Caco-2 (cell line): ENCODE measurements around the gene DBF4B. TPM values are rescaled to one million over a fixed set of nuclear protein-coding genes. Genes with fewer than 3 reads are reported as not detected.

Source experiments
- BruUV-seq: library from RNA; stranded (reverse); fragments of 400-500 nt; replicated peaks from 2 replicates; lab custom pipeline; 2021; lab: Mats Ljungman, UMichigan
- CTCF ChIA-PET: fragments of 300-600 bp; sonication (Branson Sonifier 250); formaldehyde crosslinking; loops from one replicate; lab custom pipeline; 2022; ENCODE audit warnings: antibody characterized with exemption; lab: Charles Lee
- POLR2A ChIA-PET: fragments of 300-600 bp; sonication (Branson Sonifier 250); formaldehyde crosslinking; loops from one replicate; lab custom pipeline; 2022; ENCODE audit warnings: antibody characterized with exemption; lab: Charles Lee
- DNase-seq, 2 experiments: peaks; one replicate each; pipeline versions ENCODE4 v3.0.0 to v3.0.0-alpha.2; 2020 to 2022
- H3K27me3 ChIP-seq: replicated peaks from 2 replicates; pipeline ENCODE4 v1.6.0; 2011; ENCODE audit warnings: low read length; ENCODE audit not compliant: control insufficient read depth, insufficient read depth
- H3K36me3 ChIP-seq: 2 replicates; pipeline ENCODE4 v1.5.1; 2011; ENCODE audit warnings: low read length; ENCODE audit not compliant: control insufficient read depth, insufficient read depth
- H3K4me1 ChIP-seq: fragments of 250-450 bp; sonication (Bioruptor Pico); 2 replicates; pipeline ENCODE4 v1.5.1; 2020; ENCODE audit warnings: mild to moderate bottlenecking
- H3K4me3 ChIP-seq: 2 replicates; pipeline ENCODE4 v1.5.1; 2011; ENCODE audit warnings: low read depth, mild to moderate bottlenecking, control low read depth, low read length
- H3K9me3 ChIP-seq: fragments of 250-450 bp; sonication (Bioruptor Pico); 2 replicates; pipeline ENCODE4 v1.5.1; 2020; ENCODE audit warnings: mild to moderate bottlenecking, moderate library complexity
- H3K27ac Mint-ChIP-seq: one replicate; pipeline ENCODE4 v1.8.0; 2022; ENCODE audit warnings: mixed read lengths; ENCODE audit not compliant: unreplicated experiment
- H3K27me3 Mint-ChIP-seq: one replicate; pipeline ENCODE4 v1.8.0; 2022; ENCODE audit warnings: mixed read lengths; ENCODE audit not compliant: insufficient read depth, unreplicated experiment
- H3K36me3 Mint-ChIP-seq: one replicate; pipeline ENCODE4 v1.8.0; 2022; ENCODE audit warnings: mild to moderate bottlenecking, mixed read lengths; ENCODE audit not compliant: insufficient read depth, unreplicated experiment
- H3K4me1 Mint-ChIP-seq: one replicate; pipeline ENCODE4 v1.8.0; 2022; ENCODE audit warnings: low read depth, mixed read lengths; ENCODE audit not compliant: unreplicated experiment
- H3K4me3 Mint-ChIP-seq: one replicate; pipeline ENCODE4 v1.8.0; 2022; ENCODE audit warnings: mild to moderate bottlenecking, moderate library complexity, mixed read lengths; ENCODE audit not compliant: unreplicated experiment
- H3K9me3 Mint-ChIP-seq: one replicate; pipeline ENCODE4 v1.8.0; 2022; ENCODE audit warnings: mixed read lengths; ENCODE audit not compliant: unreplicated experiment
- CTCF ChIP-seq, 2 experiments: fragments of 200-600 bp in 1 of 2; IDR thresholded peaks; 1 replicate in 1 of 2; 2 replicates in 1 of 2; pipeline versions ENCODE4 v1.5.1 to v1.8.0; 2011 to 2022; ENCODE audit warnings: antibody characterized with exemption in 1 of 2, control low read depth in 1 of 2, inconsistent platforms in 1 of 2, low read depth in 1 of 2, low read length in 1 of 2, mild to moderate bottlenecking in 1 of 2, moderate library complexity in 1 of 2; ENCODE audit not compliant: insufficient read depth in 1 of 2, severe bottlenecking in 1 of 2, unreplicated experiment in 1 of 2
- intact Hi-C: fragments of 100-400 bp; cut with micrococcal nuclease; formaldehyde crosslinking; loops from one replicate; pipeline ENCODE4 v1.10.0; 2022; ENCODE audit not compliant: unreplicated experiment
- total RNA-seq: library from RNA; stranded (reverse); gene quantifications from 2 replicates; pipeline ENCODE4 v1.2.3, GENCODE V29; 2022

DBF4B gene
- total RNA-seq, 1 experiment from 2014 or later, result 34.2 TPM

GRCh38 chr17:44776628-44777393, 68.3 kb downstream of the DBF4B start:
- no peaks in the 10 kb centered on the region for H3K36me3 ChIP-seq
- ChIA-PET POLR2A (no interaction called here), CTCF (interaction anchor here (0.6 to 4.7 kb wide), 2 partner anchors 91 to 188 kb away, joined by 3 to 23 read pairs; no protein-coding TSS in a partner anchor)
- Mint-ChIP-seq H3K4me3 (peak overlapping the region; percentile 83), H3K36me3 (no peaks in the 10 kb centered on the region), H3K9me3 (no peaks in the 10 kb centered on the region), H3K27ac (no peak overlapping the region), H3K4me1 (no peaks in the 10 kb centered on the region), H3K27me3 (peaks cover 3% of the 10 kb centered on the region)
- no peak for DNase-seq
- H3K27me3 ChIP-seq, result no peaks in the 10 kb centered on the region
- intact Hi-C loops, result loop anchor here (10.0 kb wide), 1 partner anchor 358 kb away; the partner anchor contains the start of genes ACBD4 and PLCD3
- BruUV-seq, result no TSS peak
- H3K4me3 ChIP-seq, result peak overlapping the region; percentile 84; the same call in 1 of the 2 replicates
- H3K4me1 ChIP-seq, result peaks cover 18% of the 10 kb centered on the region; the same call in 1 of the 2 replicates
- no peaks in the 10 kb centered on the region for H3K9me3 ChIP-seq
- TF ChIP-seq CTCF (IDR thresholded peaks at IDR 0.05; ENCODE audit: insufficient read depth in 1 of 2, low read depth in 1 of 2, low read length in 1 of 2, severe bottlenecking in 1 of 2, unreplicated experiment in 1 of 2), result no peak

GRCh38 chr17:44777394-44778348, 69.2 kb downstream of the DBF4B start:
- CTCF ChIA-PET, result interaction anchor here (0.6 to 4.7 kb wide), 6 partner anchors 90 to 357 kb away, joined by 3 to 23 read pairs (median 4); partner anchors contain the start of gene ACBD4
- Histone ChIP-seq H3K4me1 (peaks cover 18% of the 10 kb centered on the region; the same call in 1 of the 2 replicates), H3K36me3 (no peaks in the 10 kb centered on the region), H3K4me3 (no peak overlapping the region), H3K27me3 (no peaks in the 10 kb centered on the region), H3K9me3 (no peaks in the 10 kb centered on the region)
- BruUV-seq, result no TSS peak
- Mint-ChIP-seq H3K27me3 (peaks cover 3% of the 10 kb centered on the region), H3K4me1 (no peaks in the 10 kb centered on the region), H3K36me3 (no peaks in the 10 kb centered on the region), H3K4me3 (no peak overlapping the region), H3K27ac (no peak overlapping the region), H3K9me3 (no peaks in the 10 kb centered on the region)
- TF ChIP-seq CTCF (IDR thresholded peaks at IDR 0.05; ENCODE audit: insufficient read depth in 1 of 2, low read depth in 1 of 2, low read length in 1 of 2, severe bottlenecking in 1 of 2, unreplicated experiment in 1 of 2), result no peak
- intact Hi-C loops, result loop anchor here (10.0 kb wide), 1 partner anchor 357 kb away; the partner anchor contains the start of genes ACBD4 and PLCD3
- DNase-seq, result no peak
- POLR2A ChIA-PET, result no interaction called here
